NB4 (cell line): ENCODE measurements around the gene TRIM28.

Experiments used
- CTCF ChIP-seq: IDR thresholded peaks from one replicate; pipeline ENCODE4 v1.5.1; 2012; ENCODE audit warnings: low read depth, low read length
- POLR2A ChIP-seq: IDR thresholded peaks from 2 replicates; pipeline ENCODE4 v1.6.1; 2011; ENCODE audit warnings: mild to moderate bottlenecking; ENCODE audit not compliant: insufficient read length; ENCODE audit errors: extremely low read depth

DNA sequence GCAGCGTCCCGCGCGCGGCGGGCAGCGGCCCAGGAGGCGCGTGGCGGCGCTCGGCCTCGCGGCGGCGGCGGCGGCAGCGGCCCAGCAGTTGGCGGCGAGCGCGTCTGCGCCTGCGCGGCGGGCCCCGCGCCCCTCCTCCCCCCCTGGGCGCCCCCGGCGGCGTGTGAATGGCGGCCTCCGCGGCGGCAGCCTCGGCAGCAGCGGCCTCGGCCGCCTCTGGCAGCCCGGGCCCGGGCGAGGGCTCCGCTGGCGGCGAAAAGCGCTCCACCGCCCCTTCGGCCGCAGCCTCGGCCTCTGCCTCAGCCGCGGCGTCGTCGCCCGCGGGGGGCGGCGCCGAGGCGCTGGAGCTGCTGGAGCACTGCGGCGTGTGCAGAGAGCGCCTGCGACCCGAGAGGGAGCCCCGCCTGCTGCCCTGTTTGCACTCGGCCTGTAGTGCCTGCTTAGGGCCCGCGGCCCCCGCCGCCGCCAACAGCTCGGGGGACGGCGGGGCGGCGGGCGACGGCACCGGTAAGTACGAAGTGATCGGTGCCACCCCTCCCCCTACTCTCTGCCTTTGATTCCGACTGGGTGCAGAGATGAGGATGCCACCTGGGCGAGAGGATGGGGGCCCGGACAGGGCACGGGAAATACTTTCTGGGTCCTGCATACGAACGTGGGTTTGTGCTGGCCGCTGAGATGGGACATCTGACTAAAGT is 874 bp downstream of the TRIM28 start:
- no peak for TF ChIP-seq POLR2A
- TF ChIP-seq CTCF: no peak
